DND-41 (cell line): ENCODE measurements around the gene TROAP.
"Not testable (repeated sequence)": the region's sequence is repeated elsewhere in the genome, so short reads cannot be mapped to it uniquely, and the experiment has no call there.

Experiments used
- ATAC-seq: fragments of 200-7000 bp; cut with Tn5 transposase; 3 replicates; pipeline ENCODE4 v1.9.1; 2021; ENCODE audit warnings: low read depth; ENCODE audit not compliant: insufficient read depth
- DNase-seq: peaks from one replicate; pipeline ENCODE4 v3.0.0-alpha.2; 2020
- H2AFZ ChIP-seq: 2 replicates; pipeline ENCODE4 v1.6.0; 2012; ENCODE audit warnings: low read depth, low read length
- H3K27ac ChIP-seq: 2 replicates; pipeline ENCODE4 v1.5.1; 2012; ENCODE audit warnings: low read length, inconsistent platforms
- H3K27me3 ChIP-seq: fragments of 200-600 bp; sonication (generic); 2 replicates; pipeline ENCODE4 v1.6.0; 2012; ENCODE audit warnings: low read length, mild to moderate bottlenecking, inconsistent platforms; ENCODE audit not compliant: insufficient read depth, poor library complexity
- H3K36me3 ChIP-seq: 2 replicates; pipeline ENCODE4 v1.5.1; 2012; ENCODE audit warnings: low read length, inconsistent platforms; ENCODE audit not compliant: insufficient read depth
- H3K4me1 ChIP-seq: 2 replicates; pipeline ENCODE4 v1.5.1; 2012; ENCODE audit warnings: mild to moderate bottlenecking, low read length; ENCODE audit not compliant: insufficient read depth
- H3K4me2 ChIP-seq: 2 replicates; pipeline ENCODE4 v1.6.0; 2012; ENCODE audit warnings: mild to moderate bottlenecking, moderate library complexity, low read length, inconsistent platforms; ENCODE audit not compliant: insufficient read depth
- H3K4me3 ChIP-seq, 2 experiments: fragments of 200-600 bp in 1 of 2; shearing (Covaris generic) in 1 of 2; 2 replicates each; pipeline ENCODE4 v1.5.1; 2012 to 2016; ENCODE audit warnings: inconsistent platforms in 2 of 2, low read length in 2 of 2, mild to moderate bottlenecking in 2 of 2, low read depth in 1 of 2, moderate library complexity in 1 of 2
- H3K79me2 ChIP-seq: 2 replicates; pipeline ENCODE4 v1.6.0; 2012; ENCODE audit warnings: low read length, inconsistent platforms; ENCODE audit not compliant: insufficient read depth
- H3K9ac ChIP-seq: 2 replicates; pipeline ENCODE4 v1.6.0; 2012; ENCODE audit warnings: low read depth, mild to moderate bottlenecking, inconsistent platforms, low read length, moderate library complexity
- H3K9me3 ChIP-seq: 2 replicates; pipeline ENCODE4 v1.5.1; 2012; ENCODE audit warnings: low read length, moderate library complexity, mild to moderate bottlenecking, inconsistent platforms; ENCODE audit not compliant: insufficient read depth, severe bottlenecking
- H4K20me1 ChIP-seq: 2 replicates; pipeline ENCODE4 v1.6.0; 2012; ENCODE audit warnings: low read length; ENCODE audit not compliant: insufficient read depth
- EZH2 ChIP-seq: IDR thresholded peaks from 3 replicates; pipeline ENCODE4 v1.6.1; 2012; ENCODE audit warnings: borderline replicate concordance, low read depth, mild to moderate bottlenecking, moderate library complexity, low read length, inconsistent platforms; ENCODE audit not compliant: severe bottlenecking
- TF ChIP-seq, protein P1 (sequence below): IDR thresholded peaks from 2 replicates; pipeline ENCODE4 v1.5.1; 2012; ENCODE audit warnings: borderline replicate concordance, low read length, moderate library complexity, mild to moderate bottlenecking; ENCODE audit not compliant: poor library complexity, severe bottlenecking; ENCODE audit errors: extremely low read depth

The TROAP gene

DNA sequence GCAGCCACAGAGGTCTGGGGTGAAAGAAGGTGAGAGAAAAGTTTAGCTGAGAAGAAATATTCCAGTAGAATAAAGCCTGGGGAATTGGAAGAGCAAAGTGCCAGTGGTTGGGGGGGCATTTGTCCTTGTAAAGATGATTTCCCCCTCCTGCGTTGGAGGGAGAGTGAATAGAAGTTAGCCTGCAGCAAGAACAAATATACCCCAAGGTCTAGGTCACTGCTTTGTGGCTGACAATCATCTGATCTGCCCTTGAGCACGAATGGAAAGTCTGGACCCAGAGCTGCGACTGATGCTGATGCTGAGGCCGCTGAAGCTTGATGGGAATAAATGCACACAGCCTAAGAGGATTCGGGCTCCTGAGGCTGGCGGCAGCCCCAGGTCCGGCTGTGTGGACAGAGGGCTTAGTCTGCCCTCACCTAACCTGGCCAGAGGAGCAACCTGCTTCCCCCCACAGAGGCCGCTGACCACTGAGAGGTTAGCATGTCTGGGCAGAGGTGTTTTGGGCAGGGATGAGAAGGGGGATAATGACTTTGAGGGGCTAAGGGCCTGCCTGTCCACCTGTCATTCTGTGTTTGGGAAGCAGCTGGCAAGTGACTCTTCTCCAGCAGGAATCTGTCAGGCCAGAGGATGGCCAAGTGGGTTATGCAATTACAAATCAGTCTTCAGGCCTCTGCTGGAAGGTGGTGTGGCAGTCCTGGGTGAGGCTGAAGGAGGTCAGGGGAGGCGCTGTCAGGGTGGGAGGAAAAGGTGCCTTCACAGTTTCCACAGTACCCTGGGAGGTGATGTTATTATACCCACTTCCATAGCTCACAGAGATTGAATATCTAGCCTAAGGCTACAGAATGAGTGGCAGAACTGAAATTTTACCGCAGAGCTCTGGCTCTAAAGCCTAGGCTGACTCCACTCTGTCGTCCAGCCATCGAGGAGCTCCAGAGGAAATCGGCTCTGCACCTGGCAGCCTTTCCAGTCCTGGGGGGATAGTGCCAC is 46.5 kb upstream of the TROAP start:
- Histone ChIP-seq H3K27me3 (peaks cover 4% of the 10 kb centered on the region), H3K9me3 (no peaks in the 10 kb centered on the region), H3K4me1 (no peaks in the 10 kb centered on the region), H3K79me2 (no peaks in the 10 kb centered on the region), H2AFZ (no peak overlapping the region), H3K4me3 (no peak overlapping the region), H3K9ac (no peak overlapping the region), H4K20me1 (peaks cover 9% of the 10 kb centered on the region; the same call in 1 of the 2 replicates), H3K36me3 (peaks cover 20% of the 10 kb centered on the region), H3K4me2 (no peak overlapping the region), H3K27ac (no peak overlapping the region)
- TF ChIP-seq, protein P1, sequence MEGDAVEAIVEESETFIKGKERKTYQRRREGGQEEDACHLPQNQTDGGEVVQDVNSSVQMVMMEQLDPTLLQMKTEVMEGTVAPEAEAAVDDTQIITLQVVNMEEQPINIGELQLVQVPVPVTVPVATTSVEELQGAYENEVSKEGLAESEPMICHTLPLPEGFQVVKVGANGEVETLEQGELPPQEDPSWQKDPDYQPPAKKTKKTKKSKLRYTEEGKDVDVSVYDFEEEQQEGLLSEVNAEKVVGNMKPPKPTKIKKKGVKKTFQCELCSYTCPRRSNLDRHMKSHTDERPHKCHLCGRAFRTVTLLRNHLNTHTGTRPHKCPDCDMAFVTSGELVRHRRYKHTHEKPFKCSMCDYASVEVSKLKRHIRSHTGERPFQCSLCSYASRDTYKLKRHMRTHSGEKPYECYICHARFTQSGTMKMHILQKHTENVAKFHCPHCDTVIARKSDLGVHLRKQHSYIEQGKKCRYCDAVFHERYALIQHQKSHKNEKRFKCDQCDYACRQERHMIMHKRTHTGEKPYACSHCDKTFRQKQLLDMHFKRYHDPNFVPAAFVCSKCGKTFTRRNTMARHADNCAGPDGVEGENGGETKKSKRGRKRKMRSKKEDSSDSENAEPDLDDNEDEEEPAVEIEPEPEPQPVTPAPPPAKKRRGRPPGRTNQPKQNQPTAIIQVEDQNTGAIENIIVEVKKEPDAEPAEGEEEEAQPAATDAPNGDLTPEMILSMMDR, result no peak
- TF ChIP-seq EZH2, result no peak
- ATAC-seq (no peak), DNase-seq (no peak)

DNA sequence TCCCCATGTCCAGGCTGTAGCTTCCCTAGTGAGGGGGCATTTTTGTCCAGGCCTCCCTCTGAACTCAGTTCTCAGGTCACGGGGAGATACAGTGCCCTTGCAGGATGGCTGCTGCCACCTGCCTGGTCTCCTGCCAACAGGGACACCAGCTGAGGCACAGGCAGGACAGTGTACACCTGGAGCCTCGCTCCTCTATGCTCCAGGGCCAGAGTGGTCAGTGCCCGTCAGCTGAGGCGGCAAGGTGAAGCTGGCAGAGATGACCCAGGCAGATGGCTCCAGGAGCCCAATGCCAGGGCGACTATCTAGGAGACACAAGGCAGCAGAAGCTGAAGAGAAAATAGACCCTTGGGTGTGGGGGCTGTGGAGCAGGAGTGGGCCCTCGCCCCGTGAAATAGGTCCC is 45.6 kb upstream of the TROAP start:
- no peak overlapping the region for H3K4me2 ChIP-seq
- H4K20me1 ChIP-seq, result 0 out of 2 replicates have a peak, but pooled peaks cover 8% of the 10 kb centered on the region

DNA sequence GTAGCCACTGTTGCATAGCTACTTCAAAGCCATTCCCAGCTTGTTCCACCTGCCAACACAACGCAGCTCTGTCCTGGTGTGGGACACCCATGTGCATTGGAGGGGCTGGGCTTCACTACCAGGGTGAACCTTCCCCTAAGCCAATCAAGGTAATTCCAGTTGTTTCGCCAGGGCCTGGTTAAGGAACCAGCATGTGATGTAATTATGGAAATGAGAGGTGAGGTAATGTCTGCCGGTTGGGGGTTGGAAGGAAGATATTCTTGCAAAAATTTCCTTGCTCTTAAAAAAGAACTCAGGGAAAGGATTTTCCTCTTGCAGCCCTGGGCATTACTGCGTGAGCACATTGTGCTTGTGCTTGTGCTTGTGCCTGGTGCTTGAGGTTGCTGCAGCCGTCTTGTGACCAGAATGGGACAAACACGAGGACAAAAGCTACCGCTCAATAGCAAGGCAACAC is 43.3 kb upstream of the TROAP start:
- ATAC-seq, result no peak
- Histone ChIP-seq H3K79me2 (no peaks in the 10 kb centered on the region), H3K9me3 (no peaks in the 10 kb centered on the region), H3K36me3 (no peaks in the 10 kb centered on the region), H3K27ac (no peak overlapping the region), H2AFZ (peak overlapping the region; percentile 14; the same call in 1 of the 2 replicates), H3K4me1 (no peaks in the 10 kb centered on the region), H3K27me3 (peaks cover 11% of the 10 kb centered on the region), H3K4me3 (no peak overlapping the region), H3K9ac (no peak overlapping the region), H4K20me1 (0 out of 2 replicates have a peak, but pooled peaks cover 4% of the 10 kb centered on the region), H3K4me2 (no peak overlapping the region)
- no peak for DNase-seq
- TF ChIP-seq, protein P1, result no peak
- no peak for TF ChIP-seq EZH2

More for the DNA sequence above, 45.6 kb upstream of the TROAP start:
- no peak overlapping the region for H3K27ac ChIP-seq
- DNase-seq, result no peak
- H3K9ac ChIP-seq, result no peak overlapping the region
- no peak for TF ChIP-seq EZH2
- TF ChIP-seq, protein P1, result no peak
- H3K79me2 ChIP-seq, result no peaks in the 10 kb centered on the region
- no peak overlapping the region for H3K4me3 ChIP-seq
- H3K9me3 ChIP-seq, result no peaks in the 10 kb centered on the region
- H2AFZ ChIP-seq, result no peak overlapping the region
- H3K4me1 ChIP-seq, result no peaks in the 10 kb centered on the region
- peaks cover 14% of the 10 kb centered on the region for H3K36me3 ChIP-seq
- ATAC-seq, result no peak
- H3K27me3 ChIP-seq, result peaks cover 4% of the 10 kb centered on the region

DNA sequence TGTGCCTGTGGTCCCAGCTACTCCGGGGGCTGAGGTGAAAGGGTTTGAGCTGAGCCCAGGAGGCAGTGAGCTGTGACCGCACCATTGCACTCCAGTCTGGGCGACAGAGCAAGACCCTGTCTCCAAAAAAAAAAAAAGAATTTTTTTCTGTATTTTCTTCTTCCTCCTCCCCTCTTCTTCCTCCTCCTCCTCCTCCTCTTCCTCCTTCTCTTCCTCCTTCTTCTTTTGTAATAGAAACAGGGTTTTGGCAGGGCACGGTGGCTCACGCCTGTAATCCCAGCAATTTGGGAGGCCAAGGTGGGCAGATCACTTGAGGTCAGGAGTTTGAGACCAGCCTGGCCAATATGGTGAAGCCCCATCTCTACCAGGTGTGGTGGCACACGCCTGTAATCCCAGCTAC is 42.5 kb upstream of the TROAP start:
- not testable (repeated sequence) for H3K36me3 ChIP-seq, ATAC-seq, DNase-seq, H3K4me1 ChIP-seq, H2AFZ ChIP-seq, H3K4me2 ChIP-seq, H3K4me3 ChIP-seq, H3K9ac ChIP-seq, H3K79me2 ChIP-seq, H3K9me3 ChIP-seq, H3K27ac ChIP-seq, H4K20me1 ChIP-seq
- peaks cover 11% of the 10 kb centered on the region for H3K27me3 ChIP-seq
